HEK293 (cell line): ENCODE data around the gene MELK.

ENCODE experiments used
- FEZF1 ChIP-seq: fragments of 450-650 bp; formaldehyde crosslinking; IDR thresholded peaks from 2 replicates; pipeline ENCODE4 v1.5.1; 2016; ENCODE audit warnings: missing biosample characterization, missing genetic modification characterization
- GLIS1 ChIP-seq: fragments of 450-650 bp; formaldehyde crosslinking; IDR thresholded peaks from 2 replicates; pipeline ENCODE4 v1.5.1; 2016; ENCODE audit warnings: missing biosample characterization, missing genetic modification characterization
- HOXC10 ChIP-seq: sonication (generic); formaldehyde crosslinking; IDR thresholded peaks from 2 replicates; pipeline ENCODE4 v1.8.1; 2023; ENCODE audit warnings: mild to moderate bottlenecking, missing genetic modification reagents
- IKZF3 ChIP-seq: fragments of 450-650 bp; IDR thresholded peaks from 2 replicates; pipeline ENCODE4 v1.5.0; 2018; ENCODE audit warnings: missing biosample characterization, mild to moderate bottlenecking, missing genetic modification characterization, moderate library complexity
- INSM2 ChIP-seq: fragments of 450-650 bp; formaldehyde crosslinking; IDR thresholded peaks from 2 replicates; pipeline ENCODE4 v1.5.1; 2016; ENCODE audit warnings: missing biosample characterization, missing genetic modification characterization
- PATZ1 ChIP-seq: fragments of 450-650 bp; formaldehyde crosslinking; IDR thresholded peaks from 2 replicates; pipeline ENCODE4 v1.5.1; 2016; ENCODE audit warnings: missing biosample characterization, missing genetic modification characterization
- PRDM4 ChIP-seq: fragments of 450-650 bp; formaldehyde crosslinking; IDR thresholded peaks from 2 replicates; pipeline ENCODE4 v1.5.1; 2017; ENCODE audit warnings: missing biosample characterization, missing genetic modification characterization
- RBAK ChIP-seq: fragments of 450-650 bp; formaldehyde crosslinking; IDR thresholded peaks from 2 replicates; pipeline ENCODE4 v1.5.1; 2016; ENCODE audit warnings: missing biosample characterization, missing genetic modification characterization
- SP3 ChIP-seq: fragments of 450-650 bp; formaldehyde crosslinking; IDR thresholded peaks from 2 replicates; pipeline ENCODE4 v1.5.1; 2016; ENCODE audit warnings: missing biosample characterization, missing genetic modification characterization
- WT1 ChIP-seq: fragments of 450-650 bp; formaldehyde crosslinking; IDR thresholded peaks from 2 replicates; pipeline ENCODE4 v1.5.1; 2016; ENCODE audit warnings: missing biosample characterization, missing genetic modification characterization
- ZNF18 ChIP-seq: fragments of 450-650 bp; formaldehyde crosslinking; IDR thresholded peaks from 2 replicates; pipeline ENCODE4 v1.5.1; 2016; ENCODE audit warnings: missing biosample characterization, missing genetic modification characterization
- ZNF248 ChIP-seq: fragments of 450-650 bp; formaldehyde crosslinking; IDR thresholded peaks from 2 replicates; pipeline ENCODE4 v1.5.1; 2017; ENCODE audit warnings: missing biosample characterization, missing genetic modification characterization
- ZNF274 ChIP-seq, 2 experiments: fragments of 200-500 bp in 1 of 2; fragments of 450-650 bp in 1 of 2; sonication (Bioruptor generic) in 1 of 2; formaldehyde crosslinking in 1 of 2; IDR thresholded peaks; 2 replicates each; pipeline versions ENCODE4 v1.5.1 to v1.6.1; 2014 to 2016; ENCODE audit warnings: borderline replicate concordance in 1 of 2, inconsistent platforms in 1 of 2, low read length in 1 of 2, missing biosample characterization in 1 of 2, missing genetic modification characterization in 1 of 2
- ZNF335 ChIP-seq: fragments of 450-650 bp; formaldehyde crosslinking; conservative IDR thresholded peaks from 2 replicates; pipeline ENCODE4 v1.5.1; 2016; ENCODE audit warnings: missing biosample characterization, missing genetic modification characterization
- ZNF518A ChIP-seq: fragments of 450-650 bp; formaldehyde crosslinking; conservative IDR thresholded peaks from 2 replicates; pipeline ENCODE4 v1.5.1; 2016; ENCODE audit warnings: low read depth, missing biosample characterization, missing genetic modification characterization
- ZNF580 ChIP-seq: fragments of 450-650 bp; formaldehyde crosslinking; IDR thresholded peaks from 2 replicates; pipeline ENCODE4 v1.5.1; 2016; ENCODE audit warnings: missing biosample characterization, missing genetic modification characterization
- ZNF654 ChIP-seq: fragments of 450-650 bp; formaldehyde crosslinking; IDR thresholded peaks from 2 replicates; pipeline ENCODE4 v1.5.1; 2016; ENCODE audit warnings: low read depth, missing biosample characterization, missing genetic modification characterization
- ZNF658 ChIP-seq: fragments of 450-650 bp; formaldehyde crosslinking; IDR thresholded peaks from 2 replicates; pipeline ENCODE4; 2016; ENCODE audit warnings: missing biosample characterization, missing genetic modification characterization

The MELK gene

GRCh38 chr9:36575411-36575882 lies 2.8 kb downstream of the MELK start (continued):
- TF ChIP-seq ZNF18: no peak
- TF ChIP-seq ZNF654 (tag by site-specific recombination): no peak
- peak; percentile 59; the same call in 1 of the 2 replicates for TF ChIP-seq INSM2 (tag by site-specific recombination)
- no peak for TF ChIP-seq PATZ1 (tag by site-specific recombination)
- peak; percentile 31; the same call in 1 of the 2 replicates for TF ChIP-seq PRDM4 (tag by site-specific recombination)
- no peak for TF ChIP-seq SP3 (tag by site-specific recombination)
- 0 out of 2 replicates have a peak, but pooled peaks have one; percentile 18 for TF ChIP-seq WT1 (tag by site-specific recombination)
- 0 out of 2 replicates have a peak, but pooled peaks have one; percentile 26 for TF ChIP-seq ZNF335 (tag by site-specific recombination)
- TF ChIP-seq RBAK (tag by site-specific recombination): no peak
- no peak for TF ChIP-seq GLIS1 (tag by site-specific recombination)
- TF ChIP-seq ZNF248 (tag by site-specific recombination): no peak
- TF ChIP-seq ZNF274 (IDR thresholded peaks at IDR 0.05; ENCODE audit: low read length): no peak
- TF ChIP-seq ZNF274 (tag by site-specific recombination; IDR thresholded peaks at IDR 0.05; ENCODE audit: borderline replicate concordance): no peak
- TF ChIP-seq ZNF518A (tag by site-specific recombination): no peak
- no peak for TF ChIP-seq HOXC10 (CRISPR knock-in tag)
- TF ChIP-seq ZNF580 (tag by site-specific recombination): no peak
- TF ChIP-seq FEZF1 (tag by site-specific recombination): peak; percentile 29; the same call in 1 of the 2 replicates
- TF ChIP-seq ZNF658 (tag by site-specific recombination): no peak
- TF ChIP-seq IKZF3: peak; percentile 67
